Measurements from ENCODE around the gene FAM43B. TPM values are rescaled to one million over a fixed set of nuclear protein-coding genes. Genes with fewer than 3 reads are reported as not detected.

Gene FAM43B
- total RNA-seq, 1 donor from 2014 or later, result 1.9 TPM

DNA sequence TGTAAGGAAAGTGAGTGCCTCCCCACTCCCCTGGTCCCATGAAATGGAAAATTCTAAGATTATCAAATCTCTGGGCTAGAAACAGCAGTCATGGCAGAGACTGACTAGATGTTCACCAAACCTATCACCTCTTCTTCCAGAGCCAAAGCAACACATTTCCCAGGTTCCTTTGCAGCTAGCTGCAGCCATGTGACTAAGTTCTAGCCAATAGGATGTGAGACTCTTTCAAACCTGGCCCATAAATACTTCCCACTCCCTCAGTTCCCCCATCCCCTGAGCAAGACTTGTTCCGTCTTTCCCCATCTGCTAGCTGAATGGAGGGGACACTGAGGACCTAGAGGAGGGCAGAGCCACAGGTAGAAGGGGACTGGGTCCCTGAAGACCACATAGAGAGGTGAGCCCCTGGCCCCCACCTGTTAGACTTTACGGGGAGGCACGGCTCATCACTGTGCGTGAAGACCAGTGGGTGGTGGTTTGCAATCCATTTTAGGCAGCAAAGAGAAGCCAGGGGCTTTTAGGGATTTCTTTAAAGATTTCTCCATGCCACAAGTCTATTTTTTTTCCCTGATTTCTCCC lies 17.2 kb downstream of the FAM43B start:
- H3K4me1 ChIP-seq, result no peaks in the 10 kb centered on the region
- H3K27ac ChIP-seq (replicated peaks), result no peak overlapping the region
- H3K27me3 ChIP-seq (ENCODE audit: low read depth), result peaks cover 25% of the 10 kb centered on the region
- H3K9me3 ChIP-seq (replicated peaks), result peaks cover 8% of the 10 kb centered on the region
- intact Hi-C loops (cut with micrococcal nuclease), result no loop called here
- DNase-seq, result no peak
- no peaks in the 10 kb centered on the region for H3K36me3 ChIP-seq
- H3K4me3 ChIP-seq, result no peak overlapping the region
- TF ChIP-seq, protein P1, sequence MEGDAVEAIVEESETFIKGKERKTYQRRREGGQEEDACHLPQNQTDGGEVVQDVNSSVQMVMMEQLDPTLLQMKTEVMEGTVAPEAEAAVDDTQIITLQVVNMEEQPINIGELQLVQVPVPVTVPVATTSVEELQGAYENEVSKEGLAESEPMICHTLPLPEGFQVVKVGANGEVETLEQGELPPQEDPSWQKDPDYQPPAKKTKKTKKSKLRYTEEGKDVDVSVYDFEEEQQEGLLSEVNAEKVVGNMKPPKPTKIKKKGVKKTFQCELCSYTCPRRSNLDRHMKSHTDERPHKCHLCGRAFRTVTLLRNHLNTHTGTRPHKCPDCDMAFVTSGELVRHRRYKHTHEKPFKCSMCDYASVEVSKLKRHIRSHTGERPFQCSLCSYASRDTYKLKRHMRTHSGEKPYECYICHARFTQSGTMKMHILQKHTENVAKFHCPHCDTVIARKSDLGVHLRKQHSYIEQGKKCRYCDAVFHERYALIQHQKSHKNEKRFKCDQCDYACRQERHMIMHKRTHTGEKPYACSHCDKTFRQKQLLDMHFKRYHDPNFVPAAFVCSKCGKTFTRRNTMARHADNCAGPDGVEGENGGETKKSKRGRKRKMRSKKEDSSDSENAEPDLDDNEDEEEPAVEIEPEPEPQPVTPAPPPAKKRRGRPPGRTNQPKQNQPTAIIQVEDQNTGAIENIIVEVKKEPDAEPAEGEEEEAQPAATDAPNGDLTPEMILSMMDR (IDR thresholded peaks at IDR 0.05; ENCODE audit: borderline replicate concordance), result no peak

DNA sequence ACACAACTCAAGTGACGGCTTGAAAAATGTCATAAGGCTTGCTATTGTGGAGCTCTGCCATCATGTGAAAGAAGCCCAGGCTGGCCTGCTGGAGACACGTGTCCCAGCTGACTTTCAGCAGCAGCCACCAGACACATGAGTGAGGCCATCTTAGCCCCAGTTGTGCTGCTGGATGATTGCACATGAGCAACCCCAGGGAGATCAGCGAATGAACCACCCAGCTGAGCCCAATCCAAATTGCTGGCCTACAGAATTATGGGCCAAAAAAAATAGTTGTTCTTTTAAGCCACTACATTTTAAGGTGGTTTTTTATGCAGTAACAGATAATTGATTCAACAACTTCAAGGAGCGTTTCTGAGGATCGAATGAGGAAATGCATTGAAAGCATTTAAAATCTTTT lies 19.1 kb downstream of the FAM43B start:
- H3K27me3 ChIP-seq (ENCODE audit: low read depth), result peaks cover 22% of the 10 kb centered on the region
- intact Hi-C loops (cut with micrococcal nuclease), result no loop called here
- TF ChIP-seq, protein P1 (IDR thresholded peaks at IDR 0.05; ENCODE audit: borderline replicate concordance), result no peak
- no peaks in the 10 kb centered on the region for H3K36me3 ChIP-seq
- no peaks in the 10 kb centered on the region for H3K4me1 ChIP-seq
- peaks cover 8% of the 10 kb centered on the region for H3K9me3 ChIP-seq (replicated peaks)
- H3K4me3 ChIP-seq, result no peak overlapping the region
- no peak overlapping the region for H3K27ac ChIP-seq (replicated peaks)
- no peak for DNase-seq

DNA sequence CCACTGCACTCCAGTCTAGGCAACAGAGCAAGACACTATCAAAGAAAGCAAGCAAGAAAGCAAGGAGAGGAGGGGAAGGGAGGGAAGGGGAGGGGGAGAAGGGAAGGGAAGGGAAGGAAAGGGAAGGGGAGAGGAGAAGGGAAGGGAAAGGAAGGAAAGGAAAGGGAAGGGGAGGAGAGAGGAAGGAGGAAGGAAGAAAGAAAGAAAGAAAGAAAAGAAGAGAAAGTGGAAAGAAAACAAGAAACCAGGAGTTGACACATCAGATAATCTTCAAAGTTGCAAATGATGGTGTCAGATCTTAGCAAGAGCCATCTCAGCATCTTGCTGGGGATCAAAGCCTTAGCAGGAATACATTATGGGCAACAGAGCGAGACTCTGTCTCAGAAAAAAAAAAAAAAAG lies 21.6 kb downstream of the FAM43B start:
- H3K4me1 ChIP-seq, result no peaks in the 10 kb centered on the region
- H3K27ac ChIP-seq (replicated peaks), result no peak overlapping the region
- no peaks in the 10 kb centered on the region for H3K36me3 ChIP-seq
- TF ChIP-seq, protein P1 (IDR thresholded peaks at IDR 0.05; ENCODE audit: borderline replicate concordance), result no peak
- no peak overlapping the region for H3K4me3 ChIP-seq
- H3K27me3 ChIP-seq (ENCODE audit: low read depth), result peaks cover 18% of the 10 kb centered on the region
- peaks cover 8% of the 10 kb centered on the region for H3K9me3 ChIP-seq (replicated peaks)
- no peak for DNase-seq
- intact Hi-C loops (cut with micrococcal nuclease), result no loop called here

DNA sequence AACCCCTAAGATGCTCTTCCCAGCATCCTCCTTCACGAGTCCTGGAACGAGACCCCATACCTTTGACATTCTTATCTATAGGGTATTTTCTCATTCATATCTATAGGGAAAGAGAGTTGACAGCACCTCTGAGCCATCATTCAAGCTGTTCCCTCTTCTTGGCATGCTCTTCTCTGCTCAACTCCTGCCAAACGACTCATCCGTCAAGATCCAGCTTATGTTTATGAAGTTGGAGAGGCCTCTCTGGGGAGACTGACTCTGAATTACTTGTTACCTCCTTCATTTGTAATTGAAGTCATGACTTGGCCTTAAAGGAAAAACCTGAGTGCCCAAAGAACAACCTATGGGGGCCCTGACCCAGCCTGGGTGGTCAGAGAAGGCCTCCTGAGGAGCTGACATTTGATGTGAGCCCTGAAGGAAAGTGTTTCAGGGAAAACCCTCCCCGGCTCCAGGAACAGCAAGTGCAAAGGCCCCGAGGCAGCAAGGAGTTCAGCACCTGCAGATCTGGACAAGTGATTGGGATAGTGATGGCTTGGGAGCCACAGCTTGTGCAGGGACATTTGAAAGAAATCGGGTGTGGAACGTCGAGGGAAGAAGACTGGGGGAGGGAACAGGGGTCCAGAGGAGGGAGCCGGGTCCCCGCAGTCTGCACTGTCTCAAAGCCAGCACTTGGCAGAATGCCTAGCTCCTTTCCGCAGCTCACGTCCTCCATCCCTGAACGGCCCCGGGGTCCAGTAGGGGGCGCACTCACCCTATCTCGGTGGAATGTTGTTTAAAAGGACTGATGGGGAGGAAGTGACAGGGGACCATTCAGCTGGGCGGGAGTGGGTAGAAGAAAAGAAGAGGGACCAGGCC lies 22.5 kb downstream of the FAM43B start:
- intact Hi-C loops (cut with micrococcal nuclease), result loop anchor here (5.0 kb wide), 1 partner anchor 57 kb away; the partner anchor contains the start of gene PINK1
- no peaks in the 10 kb centered on the region for H3K4me1 ChIP-seq
- H3K4me3 ChIP-seq, result no peak overlapping the region
- H3K27ac ChIP-seq (replicated peaks), result no peak overlapping the region
- TF ChIP-seq, protein P1 (IDR thresholded peaks at IDR 0.05; ENCODE audit: borderline replicate concordance), result peak; percentile 84
- H3K9me3 ChIP-seq (replicated peaks), result peaks cover 8% of the 10 kb centered on the region
- peaks cover 10% of the 10 kb centered on the region for H3K27me3 ChIP-seq (ENCODE audit: low read depth)
- DNase-seq, result peak; percentile 87
- no peaks in the 10 kb centered on the region for H3K36me3 ChIP-seq

DNA sequence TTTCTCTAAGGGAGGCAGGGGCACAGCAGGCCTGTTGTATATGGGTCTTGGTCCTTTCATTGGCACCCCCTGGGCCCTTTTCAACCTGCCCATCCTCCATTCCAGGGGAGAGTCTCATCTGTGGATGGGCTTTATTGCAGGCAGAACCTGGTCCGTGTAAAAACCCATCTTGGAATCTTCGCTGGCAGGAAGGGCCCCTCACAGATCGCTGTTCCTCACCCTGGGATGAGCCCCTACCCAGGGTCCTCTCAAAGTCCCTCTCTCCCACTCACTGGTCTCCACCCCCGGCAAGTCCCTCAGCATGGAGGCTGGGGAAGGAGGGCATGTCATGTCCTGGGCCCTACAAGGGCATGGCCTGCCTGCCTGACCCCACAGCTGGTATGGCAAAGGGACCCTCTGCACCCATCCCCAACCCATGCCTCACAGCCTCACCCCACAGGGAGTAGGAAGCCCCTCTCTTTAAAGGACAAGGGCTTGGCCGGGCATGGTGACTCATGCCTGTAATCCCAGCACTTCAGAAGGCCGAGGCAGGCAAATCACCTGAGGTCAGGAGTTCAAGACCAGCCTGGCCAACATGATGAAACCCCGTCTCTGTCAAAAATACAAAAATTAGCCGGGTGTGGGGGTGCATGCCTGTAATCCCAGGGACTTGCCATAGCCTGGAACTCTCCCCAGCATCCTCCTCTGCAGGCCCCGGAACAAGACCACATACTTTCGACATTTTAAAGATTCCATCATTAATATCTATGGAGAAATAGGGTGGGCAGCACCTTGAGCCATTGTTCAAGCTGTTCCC lies 23.4 kb downstream of the FAM43B start:
- H3K9me3 ChIP-seq (replicated peaks), result peaks cover 8% of the 10 kb centered on the region
- no peak overlapping the region for H3K4me3 ChIP-seq
- DNase-seq, result no peak
- TF ChIP-seq, protein P1 (IDR thresholded peaks at IDR 0.05; ENCODE audit: borderline replicate concordance), result no peak
- no peaks in the 10 kb centered on the region for H3K36me3 ChIP-seq
- H3K27me3 ChIP-seq (ENCODE audit: low read depth), result peaks cover 4% of the 10 kb centered on the region
- intact Hi-C loops (cut with micrococcal nuclease), result loop anchor here (5.0 kb wide), 1 partner anchor 57 kb away; the partner anchor contains the start of gene PINK1
- no peaks in the 10 kb centered on the region for H3K4me1 ChIP-seq
- no peak overlapping the region for H3K27ac ChIP-seq (replicated peaks)
